H1 (cell line): ENCODE measurements around the gene KIAA0586. TPM values are rescaled to one million over a fixed set of nuclear protein-coding genes. Genes with fewer than 3 reads are reported as not detected.
"Not testable (repeated sequence)": the region's sequence is repeated elsewhere in the genome, so short reads cannot be mapped to it uniquely, and the experiment has no call there.

Experiments used
- CTCF ChIA-PET: fragments of 300-600 bp; sonication (Branson Sonifier 250); formaldehyde crosslinking; loops from one replicate; lab custom pipeline; 2021; ENCODE audit not compliant: partially characterized antibody; lab: Charles Lee
- POLR2A ChIA-PET: fragments of 300-600 bp; sonication (Branson Sonifier 250); formaldehyde crosslinking; loops from one replicate; lab custom pipeline; 2021; ENCODE audit warnings: inconsistent platforms; ENCODE audit not compliant: partially characterized antibody; lab: Charles Lee
- DNase-seq, 2 experiments: peaks; one replicate each; pipeline versions ENCODE4 v3.0.0 to v3.0.0-alpha.2; 2010 to 2022; ENCODE audit warnings: low spot score in 2 of 2, low read depth in 1 of 2, mixed read lengths in 1 of 2
- FAIRE-seq: peaks from 2 replicates; lab custom pipeline; 2011; peaks lifted over from hg19 to GRCh38; lab: Jason Lieb, UNC
- H2AFZ ChIP-seq: 2 replicates; pipeline ENCODE4 v1.8.1; 2012; ENCODE audit warnings: low read length, inconsistent platforms
- H2AK5ac ChIP-seq: 2 replicates; pipeline ENCODE4 v1.6.1; 2013; ENCODE audit warnings: low read depth, low read length
- H2BK120ac ChIP-seq: replicated peaks from 2 replicates; pipeline ENCODE3; 2013; ENCODE audit warnings: low read depth, low read length, inconsistent platforms
- H2BK12ac ChIP-seq: 2 replicates; pipeline ENCODE4 v1.6.1; 2013; ENCODE audit warnings: low read depth, low read length
- H2BK15ac ChIP-seq: 2 replicates; pipeline ENCODE4 v1.6.1; 2013; ENCODE audit warnings: low read length
- H2BK20ac ChIP-seq: 2 replicates; pipeline ENCODE4 v1.6.1; 2013; ENCODE audit warnings: low read length
- H2BK5ac ChIP-seq: 2 replicates; pipeline ENCODE4 v1.6.1; 2013; ENCODE audit warnings: low read depth, low read length
- H3K14ac ChIP-seq: 2 replicates; pipeline ENCODE4 v1.6.1; 2013; ENCODE audit warnings: inconsistent platforms; ENCODE audit not compliant: insufficient read length
- H3K18ac ChIP-seq: 2 replicates; pipeline ENCODE4 v1.6.1; 2013; ENCODE audit warnings: low read length; ENCODE audit errors: extremely low read depth
- H3K23ac ChIP-seq: 2 replicates; pipeline ENCODE4 v1.6.1; 2013; ENCODE audit warnings: inconsistent platforms; ENCODE audit not compliant: insufficient read length
- H3K23me2 ChIP-seq: 2 replicates; pipeline ENCODE4 v1.6.1; 2013; ENCODE audit warnings: low read depth, low read length
- H3K27ac ChIP-seq: 2 replicates; pipeline ENCODE4 v1.6.1; 2011; ENCODE audit warnings: low read depth, low read length, inconsistent platforms
- H3K27me3 ChIP-seq, 4 experiments: replicated peaks in 1 of 4; 1 replicate in 1 of 4; 2 replicates in 3 of 4; pipeline versions ENCODE4 v1.6.1 to v1.8.1; 2011 to 2013; ENCODE audit warnings: low read length in 3 of 4, mild to moderate bottlenecking in 3 of 4, inconsistent platforms in 2 of 4, mixed read lengths in 2 of 4, moderate library complexity in 1 of 4; ENCODE audit not compliant: control insufficient read depth in 3 of 4, insufficient read depth in 3 of 4; ENCODE audit errors: extremely low read depth in 1 of 4
- H3K36me3 ChIP-seq, 4 experiments: 2 replicates each; pipeline versions ENCODE4 v1.6.1 to v1.8.1; 2011 to 2013; ENCODE audit warnings: mild to moderate bottlenecking in 4 of 4, low read length in 3 of 4, moderate library complexity in 2 of 4, control low read depth in 1 of 4, inconsistent platforms in 1 of 4; ENCODE audit not compliant: insufficient read depth in 4 of 4, control insufficient read depth in 2 of 4
- H3K4ac ChIP-seq: replicated peaks from 2 replicates; pipeline ENCODE3; 2013; ENCODE audit warnings: low read length, low read depth, mixed read lengths, inconsistent platforms; ENCODE audit not compliant: insufficient read length
- H3K4me1 ChIP-seq, 4 experiments: replicated peaks in 1 of 4; 1 replicate in 1 of 4; 2 replicates in 3 of 4; pipeline versions ENCODE4 v1.6.1 to v1.8.1; 2011 to 2013; ENCODE audit warnings: low read length in 3 of 4, inconsistent platforms in 2 of 4, mixed read lengths in 1 of 4; ENCODE audit not compliant: insufficient read depth in 4 of 4, control insufficient read depth in 3 of 4
- H3K4me2 ChIP-seq, 2 experiments: 2 replicates each; pipeline versions ENCODE4 v1.6.1 to v1.8.1; 2011 to 2013; ENCODE audit warnings: low read depth in 2 of 2, low read length in 2 of 2, control low read depth in 1 of 2, inconsistent platforms in 1 of 2, mild to moderate bottlenecking in 1 of 2; ENCODE audit not compliant: insufficient read depth in 1 of 2
- H3K4me3 ChIP-seq, 4 experiments: fragments of 200-600, 300-600 bp in 1 of 4; sonication (generic), shearing (Covaris generic), sonication (Bioruptor Twin) in 1 of 4; 2 replicates each; pipeline versions ENCODE4 v1.5.1 to v1.8.1; 2011 to 2016; ENCODE audit warnings: low read length in 4 of 4, low read depth in 3 of 4, control low read depth in 2 of 4, inconsistent platforms in 2 of 4, mild to moderate bottlenecking in 2 of 4, mixed read lengths in 1 of 4, moderate library complexity in 1 of 4; ENCODE audit not compliant: insufficient read depth in 2 of 4; ENCODE audit errors: extremely low read depth in 1 of 4
- H3K56ac ChIP-seq: replicated peaks from 2 replicates; pipeline ENCODE3; 2013; ENCODE audit warnings: low read depth, mild to moderate bottlenecking, mixed read lengths, low read length, inconsistent platforms; ENCODE audit not compliant: insufficient read length
- H3K79me1 ChIP-seq: 2 replicates; pipeline ENCODE4 v1.6.1; 2013; ENCODE audit warnings: low read depth, low read length, control low read depth
- H3K79me2 ChIP-seq, 2 experiments: 2 replicates each; pipeline versions ENCODE4 v1.6.1 to v1.8.1; 2012 to 2013; ENCODE audit warnings: low read length in 2 of 2, mild to moderate bottlenecking in 2 of 2, inconsistent platforms in 1 of 2; ENCODE audit not compliant: insufficient read depth in 2 of 2, control insufficient read depth in 1 of 2
- H3K9ac ChIP-seq, 4 experiments: replicated peaks in 1 of 4; 1 replicate in 1 of 4; 2 replicates in 3 of 4; pipeline versions ENCODE4 v1.6.1 to v1.8.1; 2011 to 2013; ENCODE audit warnings: low read depth in 3 of 4, low read length in 3 of 4, control low read depth in 2 of 4, mild to moderate bottlenecking in 2 of 4, moderate library complexity in 2 of 4, inconsistent platforms in 1 of 4; ENCODE audit errors: extremely low read depth in 1 of 4
- H3K9me3 ChIP-seq, 2 experiments: 2 replicates each; pipeline versions ENCODE4 v1.6.1 to v1.8.1; 2012 to 2013; ENCODE audit warnings: mild to moderate bottlenecking in 2 of 2, moderate library complexity in 2 of 2, control low read depth in 1 of 2, inconsistent platforms in 1 of 2, low read depth in 1 of 2, low read length in 1 of 2, mixed read lengths in 1 of 2; ENCODE audit not compliant: insufficient read depth in 2 of 2
- H4K20me1 ChIP-seq, 2 experiments: replicated peaks in 1 of 2; 2 replicates each; pipeline versions ENCODE3 to v1.8.1; 2011 to 2013; ENCODE audit warnings: inconsistent platforms in 2 of 2, low read length in 2 of 2, mild to moderate bottlenecking in 1 of 2; ENCODE audit not compliant: insufficient read depth in 2 of 2, control insufficient read depth in 1 of 2
- H4K5ac ChIP-seq: 2 replicates; pipeline ENCODE4 v1.6.1; 2013; ENCODE audit warnings: low read length, low read depth, mixed read lengths, inconsistent platforms; ENCODE audit not compliant: insufficient read length
- H4K8ac ChIP-seq: 2 replicates; pipeline ENCODE4 v1.8.0; 2013; ENCODE audit warnings: mild to moderate bottlenecking, moderate library complexity, low read length, inconsistent platforms; ENCODE audit not compliant: insufficient read depth; ENCODE audit errors: extremely low read depth
- H4K91ac ChIP-seq: replicated peaks from 2 replicates; pipeline ENCODE3; 2013; ENCODE audit warnings: low read length, mixed read lengths, inconsistent platforms; ENCODE audit not compliant: insufficient read length
- WGBS, 2 experiments: shearing (Covaris generic) in 1 of 2; methylation state at CpG; one replicate each; pipeline versions ENCODE4 v1.1.6 to v1.1.7; 2013 to 2015; ENCODE audit warnings: low lambda C conversion rate in 2 of 2, mixed read lengths in 2 of 2, inconsistent platforms in 1 of 2, low coverage in 1 of 2, missing lambda C conversion rate in 1 of 2; ENCODE audit not compliant: insufficient replicate concordance in 2 of 2, insufficient coverage in 1 of 2, insufficient read length in 1 of 2; ENCODE audit errors: extremely low coverage in 1 of 2, missing lambda C conversion rate in 1 of 2; 5-methylcytosine and 5-hydroxymethylcytosine counted together
- polyA plus RNA-seq, 7 experiments: library from polyadenylated mRNA; depleted of rRNA in 3 of 7; stranded (reverse) in 5 of 7; unstranded in 2 of 7; fragments of >200 nt in 5 of 7; fragments of 200-250 nt in 2 of 7; gene quantifications; 1 replicate in 5 of 7; 2 replicates in 1 of 7; 4 replicates in 1 of 7; pipeline versions ENCODE4 v1.2.1 to v1.2.3, GENCODE V29; 2011 to 2013; ENCODE audit warnings: missing spikeins in 2 of 7, mixed read lengths in 2 of 7
- total RNA-seq: library from RNA; stranded (reverse); fragmentation: NEBNext Ultra II Directional; extraction: Animal tissue kit (Norgen Biotek cat#: 25700); gene quantifications from 2 replicates; pipeline ENCODE4 v1.2.1, GENCODE V29; 2021

The KIAA0586 gene
- total and polyA plus RNA-seq, 2 of the 8 experiments (the other 6 are each of a cell fraction or from before 2014, with no cell fraction given): 7.2 to 24.8 TPM

DNA sequence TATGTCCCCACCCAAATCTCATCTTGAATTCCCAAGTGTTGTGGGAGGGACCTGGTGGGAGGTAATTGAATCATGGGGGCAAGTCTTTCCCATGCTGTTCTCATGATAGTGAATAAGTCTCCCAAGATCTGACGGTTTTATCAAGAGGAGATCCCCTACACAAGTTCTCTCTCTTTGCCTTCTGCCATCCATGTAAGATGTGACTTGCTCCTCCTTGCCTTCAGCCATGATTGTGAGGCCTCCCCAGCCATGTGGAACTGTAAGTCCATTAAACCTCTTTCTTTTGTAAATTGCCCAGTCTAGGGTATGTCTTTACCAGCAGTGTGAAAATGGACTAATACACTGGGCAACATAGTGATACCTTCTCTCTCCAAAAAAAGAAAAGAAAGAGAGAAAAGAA, 10.6 kb upstream of the KIAA0586 start:
- H4K20me1 ChIP-seq, H3K23ac ChIP-seq, H3K14ac ChIP-seq, H4K8ac ChIP-seq, H2AK5ac ChIP-seq, FAIRE-seq, H3K4me3 ChIP-seq, H2BK5ac ChIP-seq, DNase-seq, H2BK20ac ChIP-seq, H3K79me1 ChIP-seq, H3K27me3 ChIP-seq, H3K79me2 ChIP-seq, H2BK15ac ChIP-seq, H4K91ac ChIP-seq, H2AFZ ChIP-seq, H3K4me2 ChIP-seq, H3K9ac ChIP-seq, H2BK120ac ChIP-seq, H3K4ac ChIP-seq, H3K9me3 ChIP-seq, H3K4me1 ChIP-seq, H3K18ac ChIP-seq, H3K23me2 ChIP-seq, H2BK12ac ChIP-seq, H3K56ac ChIP-seq, H4K5ac ChIP-seq, H3K27ac ChIP-seq: not testable (repeated sequence)
- WGBS, 2 experiments: 85% methylated on average over 1 of the region's 1 CpG; no CpG with 5 or more reads in 1 of the 2 experiments
- ChIA-PET CTCF (interaction anchor here (0.8 to 2.4 kb wide), 2 partner anchors 21 to 83 kb away, joined by 3 to 7 read pairs; partner anchors contain the start of gene TOMM20L), POLR2A (interaction anchor here (1.0 kb wide), 1 partner anchor 118 kb away, joined by 3 read pairs; the partner anchor contains the start of gene ARID4A)
- peaks cover 0 to 43% (median 15%) of the 10 kb centered on the region in 4 experiments; a peak in 6 of 8 replicates for H3K36me3 ChIP-seq
